DND-41 (cell line): ENCODE measurements around the gene IFIT1B.

ENCODE experiments used
- CTCF ChIP-seq: IDR thresholded peaks from 2 replicates; pipeline ENCODE4 v1.5.1; 2012; ENCODE audit warnings: borderline replicate concordance, low read length, moderate library complexity, mild to moderate bottlenecking; ENCODE audit not compliant: poor library complexity, severe bottlenecking; ENCODE audit errors: extremely low read depth
- EZH2 ChIP-seq: IDR thresholded peaks from 3 replicates; pipeline ENCODE4 v1.6.1; 2012; ENCODE audit warnings: borderline replicate concordance, low read depth, mild to moderate bottlenecking, moderate library complexity, low read length, inconsistent platforms; ENCODE audit not compliant: severe bottlenecking

- TF ChIP-seq CTCF (peak; percentile 61), EZH2 (no peak)
Measured at GRCh38 chr10:89369156-89370105, 8.4 kb upstream of the IFIT1B start.
